HS-27A (cell line): ENCODE data around the gene TINAGL1.

ENCODE experiments used
- DNase-seq: peaks from one replicate; pipeline ENCODE4 v3.0.0-alpha.2; 2012; ENCODE audit warnings: low read depth, missing footprints

TINAGL1 gene

GRCh38 chr1:31568895-31569595 lies 7.3 kb upstream of the TINAGL1 start:
- no peak for DNase-seq

DNA sequence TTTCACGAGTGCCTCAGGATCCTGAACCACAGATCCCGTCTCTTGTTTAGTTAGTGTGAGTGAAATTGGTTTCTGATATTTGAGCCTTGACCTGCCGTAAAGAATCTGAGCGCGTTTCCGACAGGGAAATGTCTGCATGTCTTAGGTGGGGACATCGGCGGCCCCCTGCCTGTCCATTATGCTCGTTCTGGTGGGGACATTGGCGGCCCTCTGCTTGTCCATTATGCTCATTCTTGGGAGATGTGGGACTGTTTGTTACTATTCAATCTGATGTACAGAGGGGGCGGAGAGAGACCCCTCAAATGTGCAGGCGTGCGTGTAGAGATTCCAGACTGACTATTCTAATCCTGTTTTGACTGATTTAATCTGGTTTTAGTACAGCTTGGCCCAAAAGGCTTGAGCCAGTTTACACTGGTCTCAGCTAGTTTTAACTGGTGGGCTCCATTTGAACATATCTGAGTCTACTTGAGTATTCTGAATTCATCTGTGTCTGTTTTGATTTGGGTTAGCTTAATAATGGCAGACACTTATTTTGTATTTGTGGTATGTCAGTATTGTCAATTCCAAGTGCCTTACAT lies 6.6 kb upstream of the TINAGL1 start:
- no peak for DNase-seq

DNA sequence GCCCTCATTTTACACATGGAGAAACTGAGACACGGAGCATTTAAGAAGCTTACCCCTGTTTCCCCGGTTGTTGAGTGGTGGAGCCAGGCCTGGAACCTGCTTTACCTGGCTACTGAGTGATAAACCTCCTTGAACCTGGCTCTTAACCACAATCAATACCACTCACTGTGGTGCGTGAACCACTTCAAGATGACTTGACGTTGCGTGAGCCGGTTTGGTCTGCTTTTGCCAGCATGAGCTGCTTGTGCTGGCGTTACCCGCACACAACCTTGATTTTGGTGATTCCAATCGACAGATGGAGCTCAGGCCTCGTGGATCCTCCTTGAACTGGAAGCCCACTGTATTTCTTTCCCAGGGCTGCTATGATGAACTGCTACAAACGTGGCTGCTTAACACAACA lies 6.1 kb upstream of the TINAGL1 start:
- DNase-seq = no peak

- no peak for DNase-seq
Measured at GRCh38 chr1:31570906-31571305, 5.4 kb upstream of the TINAGL1 start.

GRCh38 chr1:31571340-31572295 lies 4.7 kb upstream of the TINAGL1 start:
- DNase-seq = no peak

- no peak for DNase-seq
Measured at GRCh38 chr1:31572323-31573104, 3.8 kb upstream of the TINAGL1 start.

GRCh38 chr1:31573261-31573660 lies 3.1 kb upstream of the TINAGL1 start:
- no peak for DNase-seq

DNA sequence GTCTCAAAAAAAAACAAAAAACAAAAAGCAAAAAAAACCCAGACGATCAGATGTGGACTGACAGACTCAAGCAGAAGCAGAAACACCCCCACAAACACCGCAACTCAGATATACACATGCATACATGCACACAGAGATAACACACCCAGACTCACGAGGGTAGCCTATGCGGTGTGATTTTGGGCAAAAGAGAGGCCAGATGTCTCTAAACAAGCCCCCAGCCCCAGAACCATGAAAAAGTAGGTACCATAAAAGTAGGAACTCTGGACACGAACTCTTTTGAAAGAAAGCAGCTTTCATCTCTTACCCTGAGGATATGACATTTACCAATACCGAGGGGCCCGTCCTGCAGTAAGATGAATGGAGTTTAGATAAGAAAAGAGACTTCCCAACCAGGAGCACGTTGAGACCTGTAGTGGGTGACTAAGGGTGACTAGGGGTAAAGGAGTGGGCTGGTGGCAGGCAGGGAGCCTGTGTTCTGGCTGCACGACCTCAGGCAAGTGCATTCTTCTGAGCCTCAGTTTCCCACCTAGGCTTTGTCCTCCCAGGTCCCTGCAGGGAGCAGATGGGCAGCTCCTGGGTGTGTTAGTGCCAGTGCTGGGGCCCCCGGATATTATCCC lies 1.5 kb upstream of the TINAGL1 start:
- no peak for DNase-seq

- no peak for DNase-seq
Measured at GRCh38 chr1:31575369-31576140, 760 bp upstream of the TINAGL1 start.

GRCh38 chr1:31576743-31577455 lies 584 bp downstream of the TINAGL1 start:
- DNase-seq = no peak

DNA sequence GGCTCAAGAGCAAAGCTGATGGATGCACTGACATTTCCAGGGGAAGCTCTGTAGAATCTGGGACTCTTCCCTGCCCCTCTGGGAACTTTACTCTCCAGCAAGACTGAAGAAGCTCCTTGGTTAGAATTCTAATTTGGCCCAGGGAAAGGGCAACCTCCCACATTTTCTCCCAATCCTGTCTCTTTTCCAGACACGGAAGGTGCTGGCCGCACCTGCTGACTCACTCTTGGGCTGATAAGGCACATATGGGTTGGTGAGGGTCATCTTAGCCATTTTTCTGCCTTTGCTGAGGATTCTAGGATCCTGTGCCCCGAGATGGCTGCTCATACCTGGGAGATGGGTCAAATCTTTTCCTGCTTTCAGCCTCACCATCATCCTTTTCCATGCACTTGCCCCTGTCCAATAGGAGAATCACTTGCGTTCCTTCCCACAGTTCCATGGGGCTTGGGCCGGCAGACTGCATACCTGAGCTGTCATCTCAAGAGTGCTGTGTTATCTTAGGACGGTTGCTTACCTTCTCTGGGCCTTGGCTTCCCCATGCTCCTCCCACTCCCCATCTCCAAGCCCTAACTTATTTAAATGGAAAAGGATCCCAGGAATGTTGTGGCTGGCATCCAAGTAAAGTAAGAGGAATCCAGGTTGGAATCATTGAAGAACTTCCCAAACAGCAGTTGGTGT lies 1.3 kb downstream of the TINAGL1 start:
- DNase-seq = no peak

GRCh38 chr1:31579374-31579773 lies 3.1 kb downstream of the TINAGL1 start:
- DNase-seq = no peak

- no peak for DNase-seq
Measured at GRCh38 chr1:31580513-31580870, 4.2 kb downstream of the TINAGL1 start.

- DNase-seq = no peak
Measured at GRCh38 chr1:31580891-31581603, 4.7 kb downstream of the TINAGL1 start.

DNA sequence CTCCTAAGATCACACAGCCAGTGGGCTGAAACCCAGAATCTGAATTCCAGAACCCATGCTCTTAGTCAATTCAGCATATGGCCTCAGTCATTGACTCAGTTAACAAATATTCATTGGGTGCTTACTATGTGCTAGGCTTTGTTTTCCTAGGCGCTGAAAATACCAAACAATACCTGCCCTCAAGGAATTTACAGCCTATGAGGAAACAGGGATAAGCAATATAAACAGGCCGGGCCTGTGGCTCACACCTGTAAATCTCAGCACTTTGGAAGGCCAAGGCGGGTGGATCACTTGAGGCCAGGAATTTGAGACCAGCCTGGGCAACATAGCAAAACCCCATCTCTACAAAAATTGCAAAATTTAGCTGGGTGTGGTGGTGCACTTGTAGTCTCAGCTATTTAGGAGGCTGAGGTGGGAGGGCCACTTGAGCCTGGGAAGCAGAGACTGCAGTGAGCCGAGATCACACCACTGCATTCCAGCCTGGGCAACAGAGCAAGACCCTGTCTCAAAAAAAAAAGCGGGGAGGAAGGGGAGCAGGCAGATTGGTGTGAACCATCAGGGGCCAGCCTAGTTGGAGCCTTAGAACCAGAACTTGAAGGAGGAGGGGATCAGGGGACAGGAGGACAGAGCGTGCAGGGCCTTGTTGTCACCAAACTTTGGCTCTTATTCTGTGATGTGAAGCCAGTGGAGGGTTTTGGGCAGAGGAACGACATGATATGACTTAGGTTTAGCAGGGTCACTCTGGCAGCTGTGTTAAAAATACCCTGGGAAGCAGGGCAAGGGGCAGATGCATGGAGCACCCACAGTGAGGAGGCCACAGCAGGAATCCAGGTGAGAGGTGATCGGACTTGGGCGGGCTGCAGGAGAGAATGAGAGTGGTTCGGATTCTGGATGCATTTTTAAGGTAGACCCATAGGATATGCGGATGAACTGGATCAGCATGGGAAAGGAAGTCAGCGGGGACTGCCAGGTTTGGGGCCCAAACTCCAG lies 5.8 kb downstream of the TINAGL1 start:
- no peak for DNase-seq

- no peak for DNase-seq
Measured at GRCh38 chr1:31583082-31583994, 7.0 kb downstream of the TINAGL1 start.
